Heart right ventricle (tissue), 16 donors: Measurements from ENCODE around the gene CDKL2. TPM values are rescaled to one million over a fixed set of nuclear protein-coding genes. Genes with fewer than 3 reads are reported as not detected.

ENCODE experiments used
- ATAC-seq, 8 donors: fragments of 200-7000 bp; cut with Tn5 transposase; one replicate each; pipeline ENCODE4 v1.9.1; 2020; ENCODE audit warnings: mild to moderate bottlenecking in 8 of 8, moderate library complexity in 8 of 8, moderate number of reproducible peaks in 1 of 8
- DNase-seq, 2 donors: peaks; one replicate each; pipeline ENCODE4 v3.0.0-alpha.2; 2020
- H3K27ac ChIP-seq, 10 donors: fragments of 200-600 bp; sonication (generic) in 2 of 10; one replicate each; pipeline versions ENCODE4 v1.5.0 to v1.8.0; 2020 to 2022; ENCODE audit warnings: mild to moderate bottlenecking in 3 of 10
- H3K27me3 ChIP-seq, 7 donors: fragments of 200-600 bp; one replicate each; pipeline ENCODE4 v1.8.0; 2021 to 2022; ENCODE audit warnings: mild to moderate bottlenecking in 2 of 7
- H3K36me3 ChIP-seq, 9 donors: fragments of 200-600 bp; sonication (generic) in 1 of 9; one replicate each; pipeline versions ENCODE4 v1.5.0 to v1.8.0; 2020 to 2022; ENCODE audit warnings: mild to moderate bottlenecking in 2 of 9
- H3K4me1 ChIP-seq, 9 donors: fragments of 200-600 bp; sonication (generic) in 1 of 9; one replicate each; pipeline versions ENCODE4 v1.5.0 to v1.8.0; 2020 to 2022; ENCODE audit warnings: mild to moderate bottlenecking in 4 of 9
- H3K4me3 ChIP-seq, 10 donors: fragments of 200-600 bp; sonication (generic) in 2 of 10; one replicate each; pipeline versions ENCODE4 v1.5.0 to v1.8.0; 2020 to 2022; ENCODE audit warnings: mild to moderate bottlenecking in 7 of 10, moderate library complexity in 2 of 10
- H3K9me3 ChIP-seq, 11 donors: fragments of 200-600 bp in 10 of 11; sonication (generic) in 2 of 11; one replicate each; pipeline versions ENCODE4 v1.5.0 to v1.8.0; 2013 to 2022; ENCODE audit warnings: mild to moderate bottlenecking in 2 of 11, control low read depth in 1 of 11, moderate library complexity in 1 of 11
- CTCF ChIP-seq, 9 donors: fragments of 200-600 bp; sonication (generic) in 2 of 9; IDR thresholded peaks; one replicate each; pipeline versions ENCODE4 v1.5.0 to v1.8.0; 2021 to 2022; ENCODE audit warnings: antibody characterized with exemption in 9 of 9, mild to moderate bottlenecking in 5 of 9, moderate library complexity in 1 of 9
- WGBS, 2 donors: extraction: QIAGEN DNeasy Blood & Tissue Kit; methylation state at CpG; one replicate each; pipeline ENCODE4 v1.1.7; 2013; ENCODE audit warnings: inconsistent platforms in 1 of 2; 5-methylcytosine and 5-hydroxymethylcytosine counted together
- intact Hi-C, 10 donors: fragments of 100-400 bp; cut with DNase I; formaldehyde crosslinking; loops; one replicate each; pipeline versions ENCODE4 v1.11.1 to v1.14.2; 2022
- polyA plus RNA-seq, 2 donors: library from polyadenylated mRNA; stranded (reverse); fragments of 200-250 nt; gene quantifications; one replicate each; pipeline ENCODE4 v1.2.3, GENCODE V29; 2013
- total RNA-seq, 10 donors: library from RNA; stranded (reverse); fragmentation: NEBNext Ultra II Directional in 3 of 10; extraction: Animal tissue kit (Norgen Biotek cat#: 25700) in 3 of 10; gene quantifications; one replicate each; pipeline versions ENCODE4 v1.2.1 to v1.2.4, GENCODE V29; 2021 to 2023
- donor health status: Arrhythmogenic right ventricular cardiomyopathy.
- donor health status: ischemic (EF 13 %, LVEDD 7.1; RV severe dilation, severe dysfunction).
- donor health status: healthy with polysubstance abuse.
- donor health status: DM: no; HTN: yes; CAD: no.
- donor health status: DM: no; HTN: no; CAD: no.
- donor health status: ischemic (EF 25% LVEDD 6.9; RV normal size, moderate dysfunction).
- donor health status: ischemic (EF 25% LVEDD 5.7; RV mildly dilated, moderate dysfunction).
- donor health status: healthy.
- donor health status: DM: yes; HTN: yes; CAD: no.
- donor health status: Ischemic cardiomyopathy.
- donor health status: ischemic (EF 35%, LVEDD 5.7; RV mildly dilated, moderate dysfunction).
- donor health status: nonischemic (EF 11% LVEDD 7.7; RV severe dilation, severe dysfunction).
- donor health status: DM: yes; HTN: yes; CAD: no.
- donor health status: PGD.
- donor health status: ischemic (EF 29% LVEDD 5.4; RV normal size, mild dysfunction).
- donor health status: nonischemic (EF 23%, LVEDD 6.1; RV moderate dilation, normal function).

CDKL2 gene
- total and polyA plus RNA-seq, 12 donors = 0.01 to 0.56 (median 0.31) TPM; not detected in 2

GRCh38 chr4:75555294-75556164 lies 74.8 kb downstream of the CDKL2 start, which contains the start of gene ODAPH:
ODAPH (plus strand) TSS chr4:75556066; CDS start chr4:75556083, 17 bp downstream.
- no peaks in the 10 kb centered on the region for H3K9me3 ChIP-seq
- H3K4me3 ChIP-seq = no peak within 1 kb of the TSS
- H3K36me3 ChIP-seq = no peaks in the 10 kb centered on the region
- no peak for ATAC-seq
- H3K27me3 ChIP-seq = peaks cover 0 to 20% (median 7%) of the 10 kb centered on the region in 7 donors
- DNase-seq = no peak
- whole genome bisulfite sequencing, 2 donors = 65 to 71% methylated on average over 9 of the region's 9 CpGs
- H3K27ac ChIP-seq = no peak within 1 kb of the TSS
- intact Hi-C loops = no loop called here
- H3K4me1 ChIP-seq = no peaks in the 10 kb centered on the region
- TF ChIP-seq CTCF (IDR thresholded peaks at IDR 0.05) = no peak

GRCh38 chr4:75552452-75552851 lies 77.9 kb downstream of the CDKL2 start:
- ATAC-seq (no peak), DNase-seq (no peak)
- TF ChIP-seq CTCF (IDR thresholded peaks at IDR 0.05) = no peak
- no peaks in the 10 kb centered on the region for H3K36me3 ChIP-seq
- peaks cover 0 to 16% (median 7%) of the 10 kb centered on the region in 7 donors for H3K27me3 ChIP-seq
- no peak overlapping the region for H3K27ac ChIP-seq
- H3K9me3 ChIP-seq = no peaks in the 10 kb centered on the region
- intact Hi-C loops = no loop called here
- no peak overlapping the region for H3K4me3 ChIP-seq
- peaks cover 0 to 5% (median 0%) of the 10 kb centered on the region in 9 donors for H3K4me1 ChIP-seq

GRCh38 chr4:75549019-75549418 lies 81.3 kb downstream of the CDKL2 start:
- Histone ChIP-seq H3K4me3 (no peak overlapping the region), H3K9me3 (no peaks in the 10 kb centered on the region)
- WGBS, 2 donors = 90 to 93% methylated on average over 2 of the region's 2 CpGs

More at GRCh38 chr4:75549019-75549418, 81.3 kb downstream of the CDKL2 start:
- DNase-seq (no peak), ATAC-seq (no peak)
- Histone ChIP-seq H3K4me1 (peaks cover 0 to 5% (median 0%) of the 10 kb centered on the region in 9 donors), H3K36me3 (peaks cover 0 to 18% (median 4%) of the 10 kb centered on the region in 9 donors), H3K27me3 (no peaks in the 10 kb centered on the region), H3K27ac (no peak overlapping the region)
- no peak for TF ChIP-seq CTCF (IDR thresholded peaks at IDR 0.05)
- intact Hi-C loops = no loop called here
